Endothelial cell of umbilical vein (primary cell): ENCODE results near the gene TXNDC8. TPM values are rescaled to one million over a fixed set of nuclear protein-coding genes. Genes with fewer than 3 reads are reported as not detected.

ENCODE experiments used
- BruUV-seq: library from RNA; stranded (reverse); fragments of 400-500 nt; replicated peaks from 2 replicates; lab custom pipeline; 2021; lab: Mats Ljungman, UMichigan
- CTCF ChIA-PET: fragments of 300-600, 350-600 bp; sonication (Branson Sonifier 250); formaldehyde crosslinking; loops from one replicate; lab custom pipeline; 2021; ENCODE audit warnings: antibody characterized with exemption, inconsistent platforms; lab: Charles Lee
- POLR2A ChIA-PET: fragments of 300-600, 350-600 bp; sonication (Branson Sonifier 250); formaldehyde crosslinking; loops from one replicate; lab custom pipeline; 2021; ENCODE audit warnings: antibody characterized with exemption, inconsistent platforms; lab: Charles Lee
- DNase-seq: peaks from one replicate; pipeline ENCODE4 v3.0.0-alpha.2; 2011; ENCODE audit warnings: low read depth, low spot score
- FAIRE-seq: peaks from 2 replicates; lab custom pipeline; 2011; peaks lifted over from hg19 to GRCh38; lab: Jason Lieb, UNC
- H2AFZ ChIP-seq: 2 replicates; pipeline ENCODE4 v1.6.0; 2012; ENCODE audit warnings: low read depth, low read length, control low read depth, inconsistent platforms
- H3K27ac ChIP-seq: 2 replicates; pipeline ENCODE4 v1.5.1; 2011; ENCODE audit warnings: low read depth, mild to moderate bottlenecking, control low read depth, low read length, moderate library complexity; ENCODE audit not compliant: insufficient read depth
- H3K27me3 ChIP-seq, 2 experiments: 2 replicates each; pipeline versions ENCODE4 v1.6.0 to v1.6.1; 2011; ENCODE audit warnings: low read length in 2 of 2, mixed read lengths in 1 of 2; ENCODE audit not compliant: control insufficient read depth in 2 of 2, insufficient read depth in 2 of 2
- H3K36me3 ChIP-seq, 2 experiments: 2 replicates in 1 of 2; 3 replicates in 1 of 2; pipeline ENCODE4 v1.5.1; 2011; ENCODE audit warnings: low read length in 2 of 2, mild to moderate bottlenecking in 1 of 2, moderate library complexity in 1 of 2; ENCODE audit not compliant: control insufficient read depth in 2 of 2, insufficient read depth in 2 of 2; ENCODE audit errors: extremely low read depth in 1 of 2
- H3K4me1 ChIP-seq: 3 replicates; pipeline ENCODE4 v1.5.1; 2011; ENCODE audit warnings: mild to moderate bottlenecking, low read length; ENCODE audit not compliant: control insufficient read depth, insufficient read depth; ENCODE audit errors: extremely low read depth
- H3K4me2 ChIP-seq: 2 replicates; pipeline ENCODE4 v1.6.1; 2011; ENCODE audit warnings: low read length, control low read depth, mixed read lengths; ENCODE audit not compliant: insufficient read depth
- H3K4me3 ChIP-seq, 3 experiments: fragments of 200-600 bp in 1 of 3; sonication (generic), shearing (Covaris generic) in 1 of 3; replicated peaks in 1 of 3; 2 replicates each; pipeline ENCODE4 v1.5.1; 2011 to 2016; ENCODE audit warnings: control low read depth in 3 of 3, low read length in 3 of 3, mild to moderate bottlenecking in 2 of 3, inconsistent platforms in 1 of 3, low read depth in 1 of 3, moderate library complexity in 1 of 3; ENCODE audit not compliant: insufficient read depth in 1 of 3
- H3K79me2 ChIP-seq: 2 replicates; pipeline ENCODE4 v1.6.0; 2012; ENCODE audit warnings: low read length, inconsistent platforms; ENCODE audit not compliant: control insufficient read depth, insufficient read depth
- H3K9ac ChIP-seq: replicated peaks from 2 replicates; pipeline ENCODE3; 2011; ENCODE audit warnings: low read length, control low read depth; ENCODE audit not compliant: insufficient read depth; ENCODE audit errors: extremely low read depth
- H3K9me1 ChIP-seq: replicated peaks from 3 replicates; pipeline ENCODE4 v1.6.0; 2011; ENCODE audit warnings: mild to moderate bottlenecking, low read length; ENCODE audit not compliant: control insufficient read depth, insufficient read depth; ENCODE audit errors: extremely low read depth
- H3K9me3 ChIP-seq: replicated peaks from 2 replicates; pipeline ENCODE4 v1.5.1; 2012; ENCODE audit warnings: low read length, inconsistent platforms; ENCODE audit not compliant: control insufficient read depth, insufficient read depth
- H4K20me1 ChIP-seq: replicated peaks from 2 replicates; pipeline ENCODE3; 2011; ENCODE audit warnings: mild to moderate bottlenecking, low read length; ENCODE audit not compliant: control insufficient read depth, insufficient read depth; ENCODE audit errors: extremely low read depth
- EZH2 ChIP-seq: IDR thresholded peaks from 2 replicates; pipeline ENCODE4 v1.6.1; 2012; ENCODE audit warnings: borderline replicate concordance, low read depth, mild to moderate bottlenecking, moderate library complexity, low read length, inconsistent platforms; ENCODE audit not compliant: severe bottlenecking
- FOS ChIP-seq: IDR thresholded peaks from 2 replicates; pipeline ENCODE4 v1.6.1; 2011; ENCODE audit warnings: mild to moderate bottlenecking, low read length, moderate library complexity, borderline replicate concordance; ENCODE audit not compliant: insufficient read depth
- GATA2 ChIP-seq: IDR thresholded peaks from 2 replicates; pipeline ENCODE4 v1.7.0; 2011; ENCODE audit warnings: low read depth, mild to moderate bottlenecking, moderate library complexity, mixed read lengths, low read length; ENCODE audit not compliant: insufficient read length, insufficient read depth
- MYC ChIP-seq: IDR thresholded peaks from one replicate; pipeline ENCODE4 v1.6.1; 2011; ENCODE audit warnings: mild to moderate bottlenecking, low read depth, low read length
- POLR2A ChIP-seq: IDR thresholded peaks from 2 replicates; pipeline ENCODE4 v1.6.1; 2012; ENCODE audit warnings: low read depth, mild to moderate bottlenecking, control low read depth, low read length
- POLR2AphosphoS5 ChIP-seq: IDR thresholded peaks from 2 replicates; pipeline ENCODE4 v1.6.1; 2012; ENCODE audit warnings: low read depth, mild to moderate bottlenecking, control low read depth, low read length, moderate library complexity; ENCODE audit not compliant: insufficient read depth
- dilution Hi-C: fragments of 300-500 bp; cut with MboI; formaldehyde crosslinking; loops from one replicate; pipeline ENCODE4 v1.15.0; 2019; ENCODE audit warnings: low sequenced_read_pairs; ENCODE audit not compliant: extremely low pct_ligation_motif_present
- intact Hi-C: fragments of 100-400 bp; cut with micrococcal nuclease; formaldehyde crosslinking; loops from one replicate; pipeline ENCODE4 v1.10.0; 2022
- polyA plus RNA-seq, 4 experiments: library from polyadenylated mRNA; depleted of rRNA in 3 of 4; stranded (reverse) in 3 of 4; unstranded in 1 of 4; fragments of >200 nt; gene quantifications; 2 replicates each; pipeline versions ENCODE4 v1.2.1 to v1.2.3, GENCODE V29; 2011 to 2012; ENCODE audit warnings: missing spikeins in 1 of 4
- total RNA-seq: library from RNA; stranded (reverse); gene quantifications from 2 replicates; pipeline ENCODE4 v1.2.3, GENCODE V29; 2021
- TF ChIP-seq, protein P1 (sequence below), 2 donors: IDR thresholded peaks; 1 replicate in 1 of 2; 2 replicates in 1 of 2; pipeline ENCODE4 v1.5.1; 2011; ENCODE audit warnings: low read length in 2 of 2, mild to moderate bottlenecking in 2 of 2, moderate library complexity in 2 of 2, control low read depth in 1 of 2, inconsistent platforms in 1 of 2, low read depth in 1 of 2; ENCODE audit not compliant: insufficient read depth in 1 of 2; ENCODE audit errors: extremely low read depth in 1 of 2
- TF ChIP-seq, protein P2 (sequence below): IDR thresholded peaks from 2 replicates; pipeline ENCODE4 v1.6.1; 2011; ENCODE audit not compliant: insufficient read depth, insufficient read length

The TXNDC8 gene
- total and polyA plus RNA-seq, 2 donors (not counting 3 experiments of a cell fraction or from before 2014, with no cell fraction given) = not detected

GRCh38 chr9:110317911-110318310 lies 19.8 kb downstream of the TXNDC8 start:
- dilution Hi-C loops = no loop called here

More at GRCh38 chr9:110317911-110318310, 19.8 kb downstream of the TXNDC8 start:
- no TSS peak for BruUV-seq
- intact Hi-C loops = no loop called here
- Histone ChIP-seq H3K79me2 (no peaks in the 10 kb centered on the region), H3K4me3 (no peak overlapping the region), H3K9ac (no peak overlapping the region), H2AFZ (no peak overlapping the region), H3K4me2 (no peak overlapping the region), H3K9me1 (no peaks in the 10 kb centered on the region), H3K27me3 (peaks cover 0 to 2% of the 10 kb centered on the region in 2 experiments), H4K20me1 (no peaks in the 10 kb centered on the region), H3K4me1 (no peaks in the 10 kb centered on the region), H3K36me3 (no peaks in the 10 kb centered on the region), H3K27ac (no peak overlapping the region), H3K9me3 (no peaks in the 10 kb centered on the region)
- ChIA-PET CTCF (interaction anchor here (1.0 kb wide), 1 partner anchor 25 kb away, joined by 3 read pairs; no protein-coding TSS in a partner anchor), POLR2A (no interaction called here)
- no peak for DNase-seq
- FAIRE-seq = no peak
- TF ChIP-seq FOS (no peak), EZH2 (no peak), POLR2AphosphoS5 (no peak), GATA2 (no peak), POLR2A (no peak), MYC (no peak)
- TF ChIP-seq, protein P1, sequence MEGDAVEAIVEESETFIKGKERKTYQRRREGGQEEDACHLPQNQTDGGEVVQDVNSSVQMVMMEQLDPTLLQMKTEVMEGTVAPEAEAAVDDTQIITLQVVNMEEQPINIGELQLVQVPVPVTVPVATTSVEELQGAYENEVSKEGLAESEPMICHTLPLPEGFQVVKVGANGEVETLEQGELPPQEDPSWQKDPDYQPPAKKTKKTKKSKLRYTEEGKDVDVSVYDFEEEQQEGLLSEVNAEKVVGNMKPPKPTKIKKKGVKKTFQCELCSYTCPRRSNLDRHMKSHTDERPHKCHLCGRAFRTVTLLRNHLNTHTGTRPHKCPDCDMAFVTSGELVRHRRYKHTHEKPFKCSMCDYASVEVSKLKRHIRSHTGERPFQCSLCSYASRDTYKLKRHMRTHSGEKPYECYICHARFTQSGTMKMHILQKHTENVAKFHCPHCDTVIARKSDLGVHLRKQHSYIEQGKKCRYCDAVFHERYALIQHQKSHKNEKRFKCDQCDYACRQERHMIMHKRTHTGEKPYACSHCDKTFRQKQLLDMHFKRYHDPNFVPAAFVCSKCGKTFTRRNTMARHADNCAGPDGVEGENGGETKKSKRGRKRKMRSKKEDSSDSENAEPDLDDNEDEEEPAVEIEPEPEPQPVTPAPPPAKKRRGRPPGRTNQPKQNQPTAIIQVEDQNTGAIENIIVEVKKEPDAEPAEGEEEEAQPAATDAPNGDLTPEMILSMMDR (IDR thresholded peaks at IDR 0.05; ENCODE audit: extremely low read depth in 1 of 2, insufficient read depth in 1 of 2, low read depth in 1 of 2, low read length in 2 of 2) = no peak
- TF ChIP-seq, protein P2, sequence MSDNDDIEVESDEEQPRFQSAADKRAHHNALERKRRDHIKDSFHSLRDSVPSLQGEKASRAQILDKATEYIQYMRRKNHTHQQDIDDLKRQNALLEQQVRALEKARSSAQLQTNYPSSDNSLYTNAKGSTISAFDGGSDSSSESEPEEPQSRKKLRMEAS = no peak
